GM19328 (cell line): ENCODE results near the gene GSE1.

Source experiments
- ATAC-seq: cut with Tn5 transposase; IDR thresholded peaks from one replicate; pipeline ENCODE4 v1.9.1; 2021; ENCODE audit warnings: mild to moderate bottlenecking, moderate library complexity; ENCODE audit not compliant: unreplicated experiment

The GSE1 gene

DNA sequence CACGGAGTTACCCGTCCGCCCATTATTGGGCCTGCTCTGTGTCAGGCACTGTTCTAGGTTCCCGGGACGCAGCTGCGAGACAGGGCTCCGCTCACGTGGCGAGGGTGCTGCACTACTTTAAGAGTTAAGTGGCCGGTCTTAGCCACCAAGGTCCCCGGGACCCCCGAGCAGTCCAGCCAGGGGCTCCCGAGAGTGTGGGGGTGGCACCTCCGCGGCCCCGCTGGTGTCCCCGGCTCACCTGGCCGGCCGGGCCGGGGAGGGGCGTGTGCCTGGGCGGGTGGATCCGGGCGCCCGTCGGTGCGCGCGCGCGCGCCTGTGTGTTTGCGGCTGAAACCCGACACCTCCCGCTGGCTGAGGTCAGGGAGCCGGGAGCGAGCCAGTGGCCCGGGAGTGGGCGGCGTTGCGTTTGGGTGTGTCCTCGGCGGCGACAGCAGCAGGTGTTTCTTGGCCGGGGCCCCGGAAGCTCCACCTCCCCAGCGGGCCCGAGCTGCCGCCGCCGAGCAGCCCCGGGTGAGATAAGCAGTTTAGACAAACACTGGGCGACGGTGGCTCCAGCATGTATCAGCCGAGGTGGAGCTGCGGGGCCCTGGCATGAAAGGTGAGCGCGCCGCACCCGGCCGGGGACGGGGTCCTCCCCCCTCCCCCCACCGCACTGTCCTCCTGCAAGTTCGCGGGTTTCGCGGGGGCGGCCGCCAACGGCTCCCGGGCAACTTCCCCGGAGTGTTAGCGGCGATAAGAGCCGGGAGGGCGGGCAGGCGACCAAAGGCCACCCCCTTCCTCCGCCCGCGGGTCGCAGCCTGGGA, at the start of gene GSE1:
Gene GSE1 (plus strand): TSS at position 522 of the 803 bp plus-strand sequence. CDS start 70 bp downstream, at position 592.
- peak; percentile 43 for ATAC-seq

DNA sequence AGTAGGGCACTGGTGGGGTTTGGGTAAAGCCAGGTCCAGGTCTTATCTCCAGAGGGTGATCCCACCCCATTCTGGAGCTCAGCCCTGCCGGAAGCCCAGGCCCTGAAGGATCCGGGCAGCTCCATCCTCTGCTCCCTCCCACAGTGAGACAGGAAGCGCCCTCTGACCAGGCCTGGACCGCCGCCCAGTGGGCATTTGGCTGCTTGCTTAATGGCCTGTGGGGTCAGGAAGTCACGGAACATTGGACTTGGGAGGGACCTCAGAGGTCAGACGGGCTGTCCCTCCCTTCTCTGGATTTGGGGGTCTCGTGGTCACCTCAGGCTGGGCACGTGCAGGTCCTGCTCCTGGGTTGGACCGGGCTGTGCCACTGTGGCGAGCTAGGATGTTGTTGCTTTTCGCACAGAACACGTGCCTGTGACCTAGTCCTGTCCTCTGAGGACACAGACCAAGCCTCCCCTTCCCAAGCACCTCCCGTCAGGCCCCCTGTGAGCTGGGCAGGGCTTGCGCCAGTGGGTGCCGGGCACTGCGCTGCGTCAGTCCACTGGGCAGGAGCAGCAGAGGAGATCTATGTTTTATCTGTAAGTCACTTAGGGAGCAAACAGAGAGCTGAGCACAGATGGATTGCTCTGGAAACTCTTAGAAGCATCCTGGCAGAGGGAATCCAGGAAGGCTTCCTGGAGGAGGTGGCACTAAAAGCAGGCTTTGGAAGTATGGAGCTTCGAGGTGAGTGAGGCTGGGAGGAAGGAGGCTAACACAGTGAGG, 49.4 kb upstream of the GSE1 start:
- no peak for ATAC-seq

DNA sequence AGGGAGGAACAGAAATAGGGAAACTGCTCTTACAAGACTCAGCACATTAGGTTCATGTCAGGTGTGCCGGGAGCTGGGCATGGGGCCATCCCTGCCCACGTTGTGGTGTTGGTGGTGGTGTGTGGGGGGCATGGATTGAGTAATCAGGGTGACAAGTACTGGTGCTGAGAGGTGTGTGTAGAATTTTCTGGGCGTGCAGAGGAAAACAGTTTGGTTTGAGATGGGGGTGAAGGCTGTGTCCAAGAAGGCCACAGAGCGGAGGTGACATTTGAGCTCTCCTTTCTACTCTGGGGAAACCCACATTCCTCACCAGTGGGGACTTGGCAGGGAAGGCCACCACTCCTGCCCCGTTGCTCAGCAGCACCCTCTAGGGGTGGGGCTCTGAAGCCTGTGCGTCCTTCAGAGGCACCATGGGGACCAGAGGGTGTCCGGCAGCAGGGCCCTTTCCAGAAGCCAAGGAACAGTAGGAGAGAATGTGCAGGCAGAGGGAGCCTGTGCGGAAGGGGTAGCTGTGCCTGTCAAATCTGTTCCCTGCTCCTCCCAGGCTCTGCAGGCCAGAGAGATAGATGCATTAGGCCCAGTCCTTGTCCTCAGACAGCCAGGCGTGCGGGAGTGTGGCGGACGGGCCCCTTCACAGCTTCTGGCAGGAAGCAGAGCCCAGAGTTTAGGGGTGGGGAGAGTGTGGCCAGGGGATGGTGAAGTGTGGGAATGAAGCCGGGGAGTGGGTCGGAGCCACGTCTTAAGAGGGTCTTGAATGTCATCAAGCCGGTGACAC, 48.7 kb upstream of the GSE1 start:
- ATAC-seq: no peak

DNA sequence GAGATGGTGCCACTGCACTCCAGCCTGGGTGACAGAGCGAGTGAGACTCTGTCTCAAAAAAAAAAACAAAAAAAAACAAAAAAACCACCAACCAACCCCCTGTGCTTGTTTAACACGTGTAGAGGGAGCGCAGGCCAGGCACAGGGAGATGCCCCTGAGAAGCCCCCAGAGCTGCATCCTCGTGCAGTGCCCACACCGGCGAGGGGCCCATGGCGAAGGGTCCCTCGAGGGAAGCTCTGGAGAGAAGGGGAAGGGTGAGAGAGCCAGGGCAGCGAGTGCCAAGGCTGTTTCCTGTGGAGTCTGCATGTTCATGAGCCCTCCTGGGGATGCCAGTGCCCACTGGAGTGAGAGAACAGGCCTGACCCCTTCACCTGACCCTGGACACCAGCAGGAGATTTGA, 47.8 kb upstream of the GSE1 start:
- ATAC-seq: no peak

DNA sequence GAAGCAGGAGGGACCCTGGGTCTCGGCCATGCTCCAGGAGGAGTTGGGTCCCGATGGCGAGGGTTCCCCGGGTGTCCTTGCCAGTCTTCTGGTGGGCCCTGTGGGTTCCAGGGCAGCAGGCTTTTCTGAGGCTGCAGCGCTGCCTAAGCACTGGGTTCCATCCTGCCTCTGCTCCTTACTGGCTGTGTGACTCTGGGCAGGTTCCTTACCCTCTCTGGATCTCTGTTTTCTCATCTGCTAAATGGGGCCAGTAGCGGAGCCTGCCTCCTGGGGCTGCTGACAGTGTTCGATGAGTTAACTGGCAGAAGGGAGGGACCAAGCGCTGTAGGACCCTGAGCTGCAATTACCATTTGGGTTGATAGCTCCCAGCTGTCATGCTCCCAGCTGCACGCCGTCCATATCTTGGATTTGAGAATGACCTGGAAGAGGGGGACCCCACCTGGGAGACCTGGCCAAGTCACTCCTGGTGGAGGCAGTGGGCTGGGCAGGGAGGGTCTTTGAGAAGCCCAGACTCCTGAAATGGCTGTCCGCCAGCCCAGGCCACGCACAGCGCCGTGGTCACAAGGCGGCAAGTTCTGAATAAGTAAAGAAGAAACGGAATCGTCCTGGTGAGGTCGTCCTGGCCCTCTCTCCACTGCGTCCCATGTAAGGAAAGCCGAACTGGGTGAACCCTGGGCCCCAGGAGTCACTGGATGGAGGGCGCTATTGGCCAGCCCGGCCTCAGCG, 47.2 kb upstream of the GSE1 start:
- no peak for ATAC-seq

DNA sequence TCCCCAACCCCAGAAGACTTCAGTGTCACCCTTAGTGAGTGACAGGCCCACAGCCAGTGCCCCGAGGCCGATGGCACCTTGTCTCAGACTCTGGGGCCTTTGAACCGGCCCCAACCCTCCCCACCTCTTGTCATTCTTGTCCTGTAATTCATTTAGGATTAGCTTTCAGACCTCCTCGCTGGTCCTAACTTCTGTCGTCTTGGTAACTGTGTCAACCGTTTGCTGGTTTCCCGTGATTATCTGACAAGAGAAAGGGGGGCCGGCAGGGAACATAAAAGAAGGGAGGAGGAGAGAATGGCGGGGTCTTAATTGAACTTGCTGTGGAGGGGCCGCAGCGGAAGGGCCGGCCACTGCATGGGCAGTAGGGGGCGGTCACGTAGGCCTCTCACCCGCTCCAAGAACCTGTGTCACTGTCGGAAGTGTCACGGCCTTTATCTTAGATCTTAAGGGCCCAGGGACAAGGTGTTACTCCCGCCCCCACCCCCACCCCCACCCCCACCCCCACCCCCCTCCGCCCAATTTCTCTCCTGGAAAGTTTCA, 46.5 kb upstream of the GSE1 start:
- ATAC-seq: no peak

DNA sequence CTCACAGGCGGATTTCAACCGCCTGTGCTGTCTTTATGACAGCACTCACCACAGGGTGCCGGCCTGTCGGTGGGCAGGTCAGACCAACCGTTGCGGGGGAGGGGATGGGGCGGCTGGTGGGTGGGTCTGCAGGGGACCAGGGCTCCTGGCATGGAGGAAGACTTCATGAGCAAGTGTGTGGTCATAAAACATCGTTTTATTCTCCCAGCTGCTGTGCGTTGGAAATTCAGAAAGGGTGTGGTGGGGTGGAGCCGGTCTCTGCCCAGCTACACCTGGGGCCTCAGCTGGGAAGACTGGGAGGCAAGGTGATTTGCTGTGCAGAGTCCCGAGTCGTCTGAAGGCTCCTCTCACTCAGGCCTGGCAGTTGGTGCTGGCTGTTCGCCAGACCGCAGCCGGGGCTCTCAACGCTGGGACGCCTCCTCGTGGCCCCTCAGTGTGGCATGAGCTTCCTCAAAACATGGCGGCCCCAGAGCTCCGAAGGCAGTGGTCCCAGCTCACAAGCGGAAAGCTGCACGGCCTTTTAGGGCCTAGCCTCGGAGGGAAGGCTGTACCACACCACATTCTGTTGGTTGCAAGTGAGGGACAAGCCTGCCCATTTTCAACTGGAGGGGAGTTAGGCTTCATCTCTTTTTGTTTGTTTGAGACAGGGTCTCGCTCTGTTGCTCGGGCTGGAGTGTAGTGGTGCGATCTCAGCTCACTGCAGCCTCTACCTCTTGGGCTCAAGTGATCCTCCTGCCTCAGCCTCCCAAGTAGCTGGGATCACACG, 45.8 kb upstream of the GSE1 start:
- no peak for ATAC-seq

DNA sequence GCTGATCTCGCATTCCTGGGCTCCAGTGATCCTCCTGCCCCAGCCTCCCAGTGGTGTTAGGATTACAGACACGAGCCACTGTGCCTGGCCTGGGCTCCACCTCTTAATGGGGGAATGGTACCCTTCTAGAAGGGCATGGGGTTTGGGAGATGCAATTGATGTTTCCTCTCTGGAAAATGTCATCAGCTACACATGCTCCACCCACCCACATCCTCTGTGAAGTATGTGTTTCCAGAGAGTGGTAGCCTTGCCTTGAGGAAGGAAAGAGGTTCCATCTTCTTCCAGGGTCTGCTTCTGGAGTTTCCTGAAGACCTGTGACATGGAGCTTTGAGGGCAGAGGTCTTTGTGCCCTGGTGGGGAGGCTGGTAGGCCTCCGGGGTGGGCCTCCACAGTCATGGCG, 45.2 kb upstream of the GSE1 start:
- ATAC-seq: no peak

DNA sequence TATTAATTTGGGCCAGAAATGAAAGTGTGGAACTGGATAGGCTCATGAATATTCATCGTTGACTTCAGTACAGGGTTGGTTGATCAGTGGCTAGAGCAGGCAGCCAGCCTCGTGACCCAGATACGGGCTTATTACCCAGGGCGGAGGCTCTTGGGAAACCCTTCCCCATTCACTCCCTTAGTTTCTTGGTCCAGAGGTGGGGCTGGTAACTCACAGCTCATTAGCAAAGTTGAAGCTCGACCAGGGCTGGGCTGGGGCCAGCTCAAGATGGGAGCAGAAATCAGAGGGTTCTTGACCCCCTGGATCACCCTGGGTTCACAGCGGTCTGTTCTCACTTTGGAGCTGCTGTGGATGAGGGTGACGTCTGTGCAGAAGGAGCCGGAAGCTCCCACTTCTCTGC, 44.6 kb upstream of the GSE1 start:
- ATAC-seq: no peak

DNA sequence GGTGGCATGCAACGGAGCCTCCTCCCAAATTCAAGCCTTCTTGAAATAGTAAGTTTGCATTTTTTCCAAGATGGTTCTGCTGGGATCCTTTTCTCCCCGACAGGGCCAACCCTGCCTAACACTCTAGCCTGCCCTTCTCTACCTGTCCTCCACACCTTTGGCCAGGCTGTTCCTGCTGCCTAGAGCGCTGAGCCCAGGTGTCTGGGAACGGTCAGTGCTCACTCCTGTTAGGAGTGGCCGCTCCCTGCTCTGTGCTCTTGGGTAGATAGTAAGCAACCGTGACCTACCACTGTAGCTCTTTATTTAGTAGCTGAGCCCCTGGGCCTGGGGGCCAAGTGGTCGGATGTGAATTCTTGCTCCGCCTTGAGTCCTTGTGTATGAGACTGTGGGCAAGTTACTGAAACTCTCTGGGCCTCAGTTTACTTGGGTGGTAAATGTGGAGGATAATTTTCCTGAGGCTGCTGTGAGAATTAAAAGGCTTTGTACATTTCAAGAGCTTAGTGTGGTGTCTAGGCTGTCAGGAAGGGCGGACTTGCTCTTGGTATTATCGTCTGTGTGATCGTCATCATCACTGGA, 44.0 kb upstream of the GSE1 start:
- no peak for ATAC-seq

DNA sequence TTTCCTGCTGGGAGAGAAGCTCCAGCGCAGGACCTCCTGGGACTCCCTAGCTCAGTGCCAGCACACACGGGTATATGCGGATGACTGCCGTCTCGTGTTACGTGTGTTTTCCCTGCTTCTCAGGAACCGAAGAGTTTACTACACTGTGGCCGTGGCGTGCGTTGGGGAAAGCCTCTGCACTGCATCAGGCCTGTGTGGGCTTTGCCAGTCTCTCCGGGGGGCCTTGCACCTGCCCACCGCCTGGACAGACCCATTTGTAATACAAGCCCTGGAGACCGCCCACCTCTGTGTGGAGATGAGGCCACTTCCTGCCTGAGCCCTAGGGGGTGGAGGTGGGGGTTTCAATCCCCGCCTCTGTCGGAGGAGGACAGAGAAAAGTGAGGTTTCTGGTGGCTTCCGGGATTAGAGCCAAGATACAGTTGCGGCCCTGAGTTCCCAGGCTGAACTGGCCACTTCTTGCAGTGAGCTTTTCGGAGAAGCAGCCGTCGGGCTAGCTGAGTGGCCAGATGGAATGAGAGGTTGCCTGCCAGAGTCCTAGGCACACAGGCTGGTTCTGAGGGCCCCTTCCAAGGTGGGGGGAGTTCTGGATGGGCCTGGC, 43.4 kb upstream of the GSE1 start:
- peak; percentile 65 for ATAC-seq

DNA sequence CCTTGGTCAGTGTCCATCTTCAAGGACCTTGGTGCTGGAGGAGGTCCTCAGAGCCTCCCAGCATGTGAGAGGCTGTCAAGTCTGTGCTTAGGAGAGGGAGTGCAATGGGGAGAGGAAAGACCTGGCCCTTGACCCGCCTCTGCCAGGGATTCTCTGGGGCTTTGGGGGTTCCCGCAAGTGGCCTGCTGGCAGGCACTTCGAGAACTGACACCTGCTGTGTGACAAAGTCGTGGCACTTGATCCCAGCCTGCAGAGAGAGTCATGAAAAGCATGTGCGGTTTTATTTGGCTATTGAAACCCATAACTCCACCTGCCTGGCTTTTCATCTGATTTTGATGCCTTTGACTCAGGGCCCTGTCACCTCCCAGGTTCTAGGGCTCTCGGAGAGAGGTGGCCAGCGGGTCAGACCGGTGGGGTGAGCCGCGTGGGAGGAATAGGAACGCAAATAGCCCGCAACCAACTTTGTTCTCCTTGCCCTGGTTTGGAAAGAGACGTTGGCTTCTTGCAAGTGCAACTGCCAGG, 42.8 kb upstream of the GSE1 start:
- ATAC-seq: no peak

DNA sequence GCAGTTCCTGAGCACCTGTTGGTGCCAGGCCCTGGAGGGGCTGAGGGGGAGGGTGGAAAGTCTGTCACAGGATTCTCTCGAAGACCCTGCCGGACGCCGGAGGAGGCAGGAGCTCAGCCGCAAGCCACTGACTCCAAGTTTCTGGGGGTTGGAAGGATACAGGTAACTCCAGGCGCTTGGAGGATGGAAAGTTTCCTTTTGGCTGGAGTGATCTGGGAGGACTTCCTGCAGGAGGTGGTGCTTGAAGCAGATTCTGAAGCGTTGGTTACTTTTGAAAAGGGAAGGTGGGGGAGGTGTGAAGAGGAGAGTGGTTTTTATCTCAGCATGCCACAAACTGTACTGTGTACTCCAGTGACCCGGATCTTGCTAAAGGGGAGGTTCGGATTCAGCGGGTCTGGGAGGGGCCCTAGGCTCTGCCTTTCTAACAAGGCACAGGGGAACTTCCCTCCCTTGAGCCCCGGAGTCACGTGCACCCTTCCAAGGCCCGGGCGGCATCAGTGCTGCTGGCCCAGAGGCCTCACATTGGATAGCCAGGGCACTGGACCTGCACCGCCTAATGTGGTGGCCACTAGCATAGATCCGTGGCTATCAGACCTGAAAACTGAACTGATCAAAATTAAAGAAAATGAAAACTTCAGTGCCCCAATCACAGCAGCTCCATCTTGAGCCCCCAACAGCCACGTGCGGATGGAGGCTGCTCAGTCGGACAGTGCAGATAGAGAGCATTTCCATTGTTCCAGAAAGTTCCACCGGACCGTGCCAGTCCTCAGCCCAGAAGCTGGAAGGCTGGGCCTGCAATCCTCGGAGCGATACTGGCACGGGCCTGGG, 42.2 kb upstream of the GSE1 start:
- peak; percentile 41 for ATAC-seq

DNA sequence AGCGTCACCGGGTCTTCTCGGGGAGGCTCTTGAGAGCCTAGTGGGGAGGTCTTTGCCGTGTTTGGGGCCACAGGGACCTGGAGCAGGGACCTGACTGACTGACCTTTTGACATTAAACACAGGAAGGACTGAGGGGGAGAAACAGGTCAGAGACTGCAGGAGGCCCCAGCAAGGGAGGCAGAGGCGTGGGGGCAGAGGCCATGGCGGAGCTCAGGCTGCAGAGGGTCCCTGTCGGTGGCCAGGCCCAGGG, 41.6 kb upstream of the GSE1 start:
- ATAC-seq: no peak

DNA sequence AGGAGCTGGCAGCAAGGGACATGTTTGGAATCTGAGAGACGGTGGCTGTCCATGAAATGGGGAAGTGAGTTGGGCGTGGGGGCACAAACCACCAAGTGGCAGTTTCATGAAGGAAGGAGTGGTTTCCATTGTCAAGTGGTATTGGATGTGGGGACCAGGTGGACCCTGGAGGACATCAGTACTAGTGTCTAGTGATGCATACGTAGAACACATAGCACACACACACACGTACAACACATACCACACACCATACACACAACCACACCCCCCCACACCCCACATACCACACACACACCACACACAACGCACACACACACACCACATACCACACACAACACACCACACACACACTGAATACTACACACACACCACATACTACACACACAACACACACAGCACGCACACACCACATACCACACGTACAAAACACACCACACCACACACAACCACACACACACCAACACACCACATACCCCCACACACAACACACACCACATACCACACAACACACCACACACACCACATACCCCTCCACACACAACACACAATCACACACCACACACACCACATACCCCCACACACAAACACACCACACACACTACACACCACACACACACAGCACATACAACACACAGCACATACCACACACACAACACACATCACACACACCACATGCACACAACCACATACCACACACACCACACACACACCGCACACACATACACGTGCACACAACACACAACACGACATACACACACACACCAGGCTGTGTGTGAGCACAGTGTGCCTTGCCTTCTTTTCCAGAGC, 41.1 kb upstream of the GSE1 start:
- no peak for ATAC-seq

DNA sequence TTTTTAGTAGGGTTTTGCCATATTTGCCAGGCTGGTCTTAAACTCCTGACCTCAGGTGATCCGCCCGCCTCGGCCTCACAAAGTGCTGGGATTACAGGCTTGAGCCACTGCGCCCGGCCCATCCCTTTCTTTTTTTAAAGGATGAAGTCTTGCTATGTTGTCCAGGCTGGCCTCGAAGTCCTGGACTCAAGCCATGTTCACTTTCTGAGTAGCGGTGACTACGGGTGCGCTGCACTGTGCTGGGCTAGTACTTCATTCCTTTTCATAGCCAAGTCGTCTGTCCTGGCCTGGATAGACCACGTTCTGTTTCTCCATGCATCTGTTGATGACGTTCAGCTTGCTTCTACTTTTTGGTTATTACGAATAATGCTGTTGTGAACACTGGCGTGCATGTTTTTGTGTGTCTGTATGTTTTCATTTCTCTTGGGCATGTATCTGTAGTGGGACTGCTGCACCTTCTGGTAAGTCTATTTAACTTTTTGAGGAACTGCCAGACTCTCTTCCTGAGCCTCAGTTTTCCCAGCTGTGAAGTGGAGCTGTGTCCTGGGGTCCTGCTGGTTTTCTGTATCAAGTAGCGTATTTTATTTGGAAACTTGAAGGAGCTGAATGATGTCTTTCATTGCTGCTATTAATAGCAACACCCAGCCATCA, 40.0 kb upstream of the GSE1 start:
- no peak for ATAC-seq
